OCI-LY7 (cell line): ENCODE measurements around the gene ANKS1A. TPM values are rescaled to one million over a fixed set of nuclear protein-coding genes. Genes with fewer than 3 reads are reported as not detected.
"Not testable (repeated sequence)": the region's sequence is repeated elsewhere in the genome, so short reads cannot be mapped to it uniquely, and the experiment has no call there.

Experiments
- BruUV-seq: library from RNA; stranded (reverse); fragments of 400-500 nt; replicated peaks from 2 replicates; lab custom pipeline; 2021; lab: Mats Ljungman, UMichigan
- CTCF ChIA-PET: fragments of 300-600 bp; sonication (Branson Sonifier 250); formaldehyde crosslinking; loops from one replicate; lab custom pipeline; 2022; ENCODE audit warnings: antibody characterized with exemption; ENCODE audit not compliant: unreplicated experiment; lab: Charles Lee
- POLR2A ChIA-PET: fragments of 300-600 bp; sonication (Branson Sonifier 250); formaldehyde crosslinking; loops from one replicate; lab custom pipeline; 2022; ENCODE audit warnings: antibody characterized with exemption; lab: Charles Lee
- DNase-seq: peaks from one replicate; pipeline ENCODE4 v3.0.0-alpha.2; 2015; ENCODE audit warnings: low spot score
- H2AFZ ChIP-seq: fragments of 200-600 bp; sonication (generic), shearing (Covaris generic); 2 replicates; pipeline ENCODE4 v1.6.1; 2014; ENCODE audit warnings: mild to moderate bottlenecking, antibody characterized with exemption, low read length, moderate library complexity
- H3K27ac ChIP-seq: fragments of 200-600 bp; sonication (generic); 2 replicates; pipeline ENCODE4 v1.5.1; 2014; ENCODE audit warnings: mixed run types, low read depth, mild to moderate bottlenecking, moderate library complexity, low read length, inconsistent platforms; ENCODE audit not compliant: poor library complexity, severe bottlenecking
- H3K36me3 ChIP-seq: fragments of 200-600 bp; sonication (generic); 2 replicates; pipeline ENCODE4 v1.6.1; 2014; ENCODE audit warnings: mild to moderate bottlenecking, antibody characterized with exemption, low read length, moderate library complexity, mixed read lengths; ENCODE audit not compliant: insufficient read depth
- H3K4me1 ChIP-seq: fragments of 200-600 bp; sonication (generic); 2 replicates; pipeline ENCODE4 v1.5.1; 2014; ENCODE audit warnings: mild to moderate bottlenecking, low read length; ENCODE audit not compliant: insufficient read depth, poor library complexity, severe bottlenecking
- H3K4me2 ChIP-seq: fragments of 200-600 bp; sonication (generic); 2 replicates; pipeline ENCODE4 v1.6.1; 2014; ENCODE audit warnings: mild to moderate bottlenecking, low read length
- H3K4me3 ChIP-seq: fragments of 200-600 bp; sonication (generic); 2 replicates; pipeline ENCODE4 v1.5.1; 2014; ENCODE audit warnings: mild to moderate bottlenecking, low read depth, low read length; ENCODE audit not compliant: poor library complexity, severe bottlenecking
- H3K79me2 ChIP-seq: fragments of 200-600 bp; sonication (generic); 2 replicates; pipeline ENCODE4 v1.6.1; 2016; ENCODE audit warnings: low read depth, mild to moderate bottlenecking, low read length, moderate library complexity, mixed read lengths; ENCODE audit not compliant: insufficient read depth
- H3K9me2 ChIP-seq: fragments of 200-600 bp; sonication (generic); 2 replicates; pipeline ENCODE4 v1.6.1; 2016; ENCODE audit warnings: mild to moderate bottlenecking, low read length, mixed read lengths; ENCODE audit not compliant: insufficient read depth
- H3K9me3 ChIP-seq: fragments of 200-600 bp; sonication (generic); 2 replicates; pipeline ENCODE4 v1.6.1; 2014; ENCODE audit warnings: mild to moderate bottlenecking, mixed run types, low read length, mixed read lengths
- H4K20me1 ChIP-seq: fragments of 200-600 bp; sonication (generic); 2 replicates; pipeline ENCODE4 v1.6.1; 2014; ENCODE audit warnings: mild to moderate bottlenecking, antibody characterized with exemption, low read length, moderate library complexity, mixed read lengths; ENCODE audit not compliant: insufficient read depth
- EZH2phosphoT487 ChIP-seq: fragments of 200-600 bp; sonication (generic); IDR thresholded peaks from 2 replicates; pipeline ENCODE4 v1.6.1; 2018; ENCODE audit warnings: low read depth, borderline replicate concordance, mild to moderate bottlenecking, mixed run types, antibody characterized with exemption, low read length, moderate library complexity, mixed read lengths
- intact Hi-C: fragments of 100-400 bp; cut with micrococcal nuclease; formaldehyde crosslinking; loops from one replicate; pipeline ENCODE4 v1.10.0; 2022; ENCODE audit not compliant: unreplicated experiment
- total RNA-seq, 2 experiments: library from RNA; depleted of rRNA in 1 of 2; stranded (reverse); fragments of >200 nt in 1 of 2; shearing (Covaris generic) in 1 of 2; gene quantifications; 2 replicates each; pipeline ENCODE4 v1.2.3, GENCODE V29; 2014 to 2022
- TF ChIP-seq, protein P1 (sequence below): fragments of 200-600 bp; sonication (generic); conservative IDR thresholded peaks from 2 replicates; pipeline ENCODE4 v1.5.1; 2014; ENCODE audit warnings: mild to moderate bottlenecking, antibody characterized with exemption, low read length, moderate library complexity, mixed read lengths

ANKS1A gene
- total RNA-seq, 2 experiments from 2014 or later: 7.8 to 13.8 TPM

GRCh38 chr6:35003886-35004530 lies 115.0 kb downstream of the ANKS1A start:
- H3K4me1 ChIP-seq, H2AFZ ChIP-seq, H3K4me2 ChIP-seq, H3K27ac ChIP-seq, DNase-seq, H3K4me3 ChIP-seq, H3K79me2 ChIP-seq, BruUV-seq, H4K20me1 ChIP-seq, POLR2A ChIA-PET, H3K9me2 ChIP-seq, intact Hi-C loops, H3K9me3 ChIP-seq, H3K36me3 ChIP-seq, CTCF ChIA-PET: not testable (repeated sequence)

GRCh38 chr6:35007016-35007415 lies 118.0 kb downstream of the ANKS1A start:
- DNase-seq: no peak
- POLR2A ChIA-PET: no interaction called here
- H2AFZ ChIP-seq: no peak overlapping the region
- no peaks in the 10 kb centered on the region for H4K20me1 ChIP-seq
- H3K9me2 ChIP-seq: no peaks in the 10 kb centered on the region
- H3K79me2 ChIP-seq: no peaks in the 10 kb centered on the region
- no peaks in the 10 kb centered on the region for H3K36me3 ChIP-seq
- no peaks in the 10 kb centered on the region for H3K4me1 ChIP-seq
- H3K27ac ChIP-seq: no peak overlapping the region
- H3K9me3 ChIP-seq: no peaks in the 10 kb centered on the region
- no peak overlapping the region for H3K4me3 ChIP-seq
- no TSS peak for BruUV-seq
- TF ChIP-seq, protein P1, sequence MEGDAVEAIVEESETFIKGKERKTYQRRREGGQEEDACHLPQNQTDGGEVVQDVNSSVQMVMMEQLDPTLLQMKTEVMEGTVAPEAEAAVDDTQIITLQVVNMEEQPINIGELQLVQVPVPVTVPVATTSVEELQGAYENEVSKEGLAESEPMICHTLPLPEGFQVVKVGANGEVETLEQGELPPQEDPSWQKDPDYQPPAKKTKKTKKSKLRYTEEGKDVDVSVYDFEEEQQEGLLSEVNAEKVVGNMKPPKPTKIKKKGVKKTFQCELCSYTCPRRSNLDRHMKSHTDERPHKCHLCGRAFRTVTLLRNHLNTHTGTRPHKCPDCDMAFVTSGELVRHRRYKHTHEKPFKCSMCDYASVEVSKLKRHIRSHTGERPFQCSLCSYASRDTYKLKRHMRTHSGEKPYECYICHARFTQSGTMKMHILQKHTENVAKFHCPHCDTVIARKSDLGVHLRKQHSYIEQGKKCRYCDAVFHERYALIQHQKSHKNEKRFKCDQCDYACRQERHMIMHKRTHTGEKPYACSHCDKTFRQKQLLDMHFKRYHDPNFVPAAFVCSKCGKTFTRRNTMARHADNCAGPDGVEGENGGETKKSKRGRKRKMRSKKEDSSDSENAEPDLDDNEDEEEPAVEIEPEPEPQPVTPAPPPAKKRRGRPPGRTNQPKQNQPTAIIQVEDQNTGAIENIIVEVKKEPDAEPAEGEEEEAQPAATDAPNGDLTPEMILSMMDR: no peak
- TF ChIP-seq EZH2phosphoT487: no peak
- H3K4me2 ChIP-seq: no peak overlapping the region
- CTCF ChIA-PET: no interaction called here
- intact Hi-C loops: no loop called here

- H2AFZ ChIP-seq: no peak overlapping the region
- intact Hi-C loops: no loop called here
- H3K27ac ChIP-seq: no peak overlapping the region
- ChIA-PET POLR2A (no interaction called here), CTCF (no interaction called here)
- H4K20me1 ChIP-seq: no peaks in the 10 kb centered on the region
- BruUV-seq: no TSS peak
- DNase-seq: no peak
- no peaks in the 10 kb centered on the region for H3K4me1 ChIP-seq
- no peaks in the 10 kb centered on the region for H3K9me2 ChIP-seq
- TF ChIP-seq EZH2phosphoT487: no peak
- TF ChIP-seq, protein P1: no peak
- no peak overlapping the region for H3K4me2 ChIP-seq
- no peaks in the 10 kb centered on the region for H3K79me2 ChIP-seq
- H3K9me3 ChIP-seq: no peaks in the 10 kb centered on the region
- H3K4me3 ChIP-seq: no peak overlapping the region
- no peaks in the 10 kb centered on the region for H3K36me3 ChIP-seq
Observed at GRCh38 chr6:35008858-35009257, 119.8 kb downstream of the ANKS1A start.
